ENCODE results near the gene HK3. TPM values are rescaled to one million over a fixed set of nuclear protein-coding genes. Genes with fewer than 3 reads are reported as not detected.

Gene HK3
- polyA plus RNA-seq, 1 donor from 2014 or later: 7.8 TPM

DNA sequence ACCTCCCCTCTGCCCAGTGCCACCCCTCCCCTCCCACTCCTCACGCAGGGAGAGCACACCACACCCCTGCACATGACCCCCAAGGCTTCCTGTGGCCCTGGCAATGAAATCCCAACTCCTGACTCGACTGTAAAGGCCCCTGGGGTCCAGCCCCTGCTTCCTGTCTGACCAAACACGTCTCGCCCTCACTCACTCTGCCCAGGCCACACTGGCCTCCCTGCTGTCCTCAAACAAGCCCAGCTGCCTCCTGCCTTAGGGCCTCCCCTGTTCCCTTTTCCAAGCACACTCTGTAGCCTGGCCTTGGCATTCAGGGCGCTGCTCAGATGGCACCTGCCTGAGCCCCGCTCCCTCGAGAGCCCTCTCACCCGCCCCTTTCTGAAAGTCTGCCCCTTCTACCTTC lies 42.4 kb downstream of the HK3 start:
- no peak overlapping the region for H2AFZ ChIP-seq (ENCODE audit: low read depth, low read length)
- H3K9ac ChIP-seq (ENCODE audit: low read length): no peak overlapping the region
- no peak overlapping the region for H3K4me3 ChIP-seq (ENCODE audit: low read length)
- no peaks in the 10 kb centered on the region for H3K79me2 ChIP-seq (replicated peaks; ENCODE audit: insufficient read depth, low read length)
- H3K9me2 ChIP-seq (ENCODE audit: insufficient read depth, low read length): no peaks in the 10 kb centered on the region
- no peaks in the 10 kb centered on the region for H3K27me3 ChIP-seq (ENCODE audit: insufficient read depth, low read depth, low read length)
- no peak overlapping the region for H3K27ac ChIP-seq (ENCODE audit: low read length)
- no peaks in the 10 kb centered on the region for H3F3A ChIP-seq (ENCODE audit: insufficient read depth, low read length, poor library complexity, severe bottlenecking)
- H3K36me3 ChIP-seq (ENCODE audit: insufficient read depth, low read length): no peaks in the 10 kb centered on the region
- no peak overlapping the region for H3K4me2 ChIP-seq (ENCODE audit: low read length)
- TF ChIP-seq, protein P1, sequence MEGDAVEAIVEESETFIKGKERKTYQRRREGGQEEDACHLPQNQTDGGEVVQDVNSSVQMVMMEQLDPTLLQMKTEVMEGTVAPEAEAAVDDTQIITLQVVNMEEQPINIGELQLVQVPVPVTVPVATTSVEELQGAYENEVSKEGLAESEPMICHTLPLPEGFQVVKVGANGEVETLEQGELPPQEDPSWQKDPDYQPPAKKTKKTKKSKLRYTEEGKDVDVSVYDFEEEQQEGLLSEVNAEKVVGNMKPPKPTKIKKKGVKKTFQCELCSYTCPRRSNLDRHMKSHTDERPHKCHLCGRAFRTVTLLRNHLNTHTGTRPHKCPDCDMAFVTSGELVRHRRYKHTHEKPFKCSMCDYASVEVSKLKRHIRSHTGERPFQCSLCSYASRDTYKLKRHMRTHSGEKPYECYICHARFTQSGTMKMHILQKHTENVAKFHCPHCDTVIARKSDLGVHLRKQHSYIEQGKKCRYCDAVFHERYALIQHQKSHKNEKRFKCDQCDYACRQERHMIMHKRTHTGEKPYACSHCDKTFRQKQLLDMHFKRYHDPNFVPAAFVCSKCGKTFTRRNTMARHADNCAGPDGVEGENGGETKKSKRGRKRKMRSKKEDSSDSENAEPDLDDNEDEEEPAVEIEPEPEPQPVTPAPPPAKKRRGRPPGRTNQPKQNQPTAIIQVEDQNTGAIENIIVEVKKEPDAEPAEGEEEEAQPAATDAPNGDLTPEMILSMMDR (IDR thresholded peaks at IDR 0.05; ENCODE audit: poor library complexity, severe bottlenecking): no peak
- TF ChIP-seq POLR2AphosphoS5 (IDR thresholded peaks at IDR 0.05) (no peak), TAF1 (IDR thresholded peaks at IDR 0.05; ENCODE audit: low read depth) (no peak), SMC3 (conservative IDR thresholded peaks at IDR 0.05; ENCODE audit: poor library complexity) (no peak), RAD21 (conservative IDR thresholded peaks at IDR 0.05) (no peak), EZH2 (IDR thresholded peaks at IDR 0.05; ENCODE audit: borderline replicate concordance, insufficient read depth, low read length, poor library complexity, severe bottlenecking) (no peak)
- TF ChIP-seq, protein P2, sequence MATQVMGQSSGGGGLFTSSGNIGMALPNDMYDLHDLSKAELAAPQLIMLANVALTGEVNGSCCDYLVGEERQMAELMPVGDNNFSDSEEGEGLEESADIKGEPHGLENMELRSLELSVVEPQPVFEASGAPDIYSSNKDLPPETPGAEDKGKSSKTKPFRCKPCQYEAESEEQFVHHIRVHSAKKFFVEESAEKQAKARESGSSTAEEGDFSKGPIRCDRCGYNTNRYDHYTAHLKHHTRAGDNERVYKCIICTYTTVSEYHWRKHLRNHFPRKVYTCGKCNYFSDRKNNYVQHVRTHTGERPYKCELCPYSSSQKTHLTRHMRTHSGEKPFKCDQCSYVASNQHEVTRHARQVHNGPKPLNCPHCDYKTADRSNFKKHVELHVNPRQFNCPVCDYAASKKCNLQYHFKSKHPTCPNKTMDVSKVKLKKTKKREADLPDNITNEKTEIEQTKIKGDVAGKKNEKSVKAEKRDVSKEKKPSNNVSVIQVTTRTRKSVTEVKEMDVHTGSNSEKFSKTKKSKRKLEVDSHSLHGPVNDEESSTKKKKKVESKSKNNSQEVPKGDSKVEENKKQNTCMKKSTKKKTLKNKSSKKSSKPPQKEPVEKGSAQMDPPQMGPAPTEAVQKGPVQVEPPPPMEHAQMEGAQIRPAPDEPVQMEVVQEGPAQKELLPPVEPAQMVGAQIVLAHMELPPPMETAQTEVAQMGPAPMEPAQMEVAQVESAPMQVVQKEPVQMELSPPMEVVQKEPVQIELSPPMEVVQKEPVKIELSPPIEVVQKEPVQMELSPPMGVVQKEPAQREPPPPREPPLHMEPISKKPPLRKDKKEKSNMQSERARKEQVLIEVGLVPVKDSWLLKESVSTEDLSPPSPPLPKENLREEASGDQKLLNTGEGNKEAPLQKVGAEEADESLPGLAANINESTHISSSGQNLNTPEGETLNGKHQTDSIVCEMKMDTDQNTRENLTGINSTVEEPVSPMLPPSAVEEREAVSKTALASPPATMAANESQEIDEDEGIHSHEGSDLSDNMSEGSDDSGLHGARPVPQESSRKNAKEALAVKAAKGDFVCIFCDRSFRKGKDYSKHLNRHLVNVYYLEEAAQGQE (IDR thresholded peaks at IDR 0.05; ENCODE audit: borderline replicate concordance): no peak
- H3K9me3 ChIP-seq (ENCODE audit: low read length): no peaks in the 10 kb centered on the region
- H4K20me1 ChIP-seq (ENCODE audit: insufficient read depth): no peaks in the 10 kb centered on the region

DNA sequence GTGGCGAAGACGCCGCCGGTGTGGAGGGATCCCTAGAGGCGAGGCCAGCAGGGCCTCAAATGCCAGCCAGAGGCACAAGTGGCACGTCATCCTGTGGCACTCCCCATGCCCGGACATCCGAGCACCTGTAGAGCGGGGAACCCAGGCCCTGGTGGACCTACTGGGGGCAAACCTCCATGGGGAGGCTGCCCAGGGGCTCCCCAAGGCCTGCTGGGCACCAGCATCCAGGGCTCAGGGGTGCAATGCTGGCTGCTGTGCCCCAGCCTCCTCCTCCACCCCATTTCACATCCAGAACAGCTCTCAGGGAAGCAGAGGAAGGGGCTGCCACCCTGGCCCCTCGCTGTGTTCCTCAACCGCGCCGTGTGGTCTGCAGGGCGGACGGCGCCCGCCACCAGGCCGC lies 43.5 kb downstream of the HK3 start:
- Histone ChIP-seq H3K27ac (ENCODE audit: low read length) (no peak overlapping the region), H3K9me3 (ENCODE audit: low read length) (no peaks in the 10 kb centered on the region), H4K20me1 (ENCODE audit: insufficient read depth) (no peaks in the 10 kb centered on the region), H3K9ac (ENCODE audit: low read length) (no peak overlapping the region), H2AFZ (ENCODE audit: low read depth, low read length) (no peak overlapping the region), H3F3A (ENCODE audit: insufficient read depth, low read length, poor library complexity, severe bottlenecking) (no peaks in the 10 kb centered on the region), H3K4me3 (ENCODE audit: low read length) (no peak overlapping the region), H3K36me3 (ENCODE audit: insufficient read depth, low read length) (no peaks in the 10 kb centered on the region), H3K9me2 (ENCODE audit: insufficient read depth, low read length) (no peaks in the 10 kb centered on the region), H3K79me2 (replicated peaks; ENCODE audit: insufficient read depth, low read length) (no peaks in the 10 kb centered on the region), H3K4me2 (ENCODE audit: low read length) (no peak overlapping the region), H3K27me3 (ENCODE audit: insufficient read depth, low read depth, low read length) (no peaks in the 10 kb centered on the region)
- TF ChIP-seq MXI1 (conservative IDR thresholded peaks at IDR 0.05; ENCODE audit: poor library complexity, severe bottlenecking) (no peak), TAF1 (IDR thresholded peaks at IDR 0.05; ENCODE audit: low read depth) (no peak), POLR2AphosphoS5 (IDR thresholded peaks at IDR 0.05) (no peak), EZH2 (IDR thresholded peaks at IDR 0.05; ENCODE audit: borderline replicate concordance, insufficient read depth, low read length, poor library complexity, severe bottlenecking) (no peak), SMC3 (conservative IDR thresholded peaks at IDR 0.05; ENCODE audit: poor library complexity) (no peak), RAD21 (conservative IDR thresholded peaks at IDR 0.05) (no peak), EP300 (conservative IDR thresholded peaks at IDR 0.05; ENCODE audit: poor library complexity, severe bottlenecking) (no peak)
- TF ChIP-seq, protein P1 (IDR thresholded peaks at IDR 0.05; ENCODE audit: poor library complexity, severe bottlenecking): no peak
- TF ChIP-seq, protein P2 (IDR thresholded peaks at IDR 0.05; ENCODE audit: borderline replicate concordance): no peak

All from neural cell (in vitro differentiated cells).